A172 (cell line): ENCODE results near the gene SLC16A8. TPM values are rescaled to one million over a fixed set of nuclear protein-coding genes. Genes with fewer than 3 reads are reported as not detected.

Source experiments
- DNase-seq: peaks from one replicate; pipeline ENCODE4 v3.0.0-alpha.2; 2015; ENCODE audit warnings: low spot score
- total RNA-seq: library from RNA; depleted of rRNA; stranded (reverse); fragments of >200 nt; shearing (Covaris generic); gene quantifications from 2 replicates; pipeline ENCODE4 v1.2.3, GENCODE V29; 2014

SLC16A8 gene
- total RNA-seq, 1 experiment from 2014 or later = not detected

GRCh38 chr22:38074181-38075104, 9.5 kb downstream of the SLC16A8 start:
- DNase-seq = no peak

DNA sequence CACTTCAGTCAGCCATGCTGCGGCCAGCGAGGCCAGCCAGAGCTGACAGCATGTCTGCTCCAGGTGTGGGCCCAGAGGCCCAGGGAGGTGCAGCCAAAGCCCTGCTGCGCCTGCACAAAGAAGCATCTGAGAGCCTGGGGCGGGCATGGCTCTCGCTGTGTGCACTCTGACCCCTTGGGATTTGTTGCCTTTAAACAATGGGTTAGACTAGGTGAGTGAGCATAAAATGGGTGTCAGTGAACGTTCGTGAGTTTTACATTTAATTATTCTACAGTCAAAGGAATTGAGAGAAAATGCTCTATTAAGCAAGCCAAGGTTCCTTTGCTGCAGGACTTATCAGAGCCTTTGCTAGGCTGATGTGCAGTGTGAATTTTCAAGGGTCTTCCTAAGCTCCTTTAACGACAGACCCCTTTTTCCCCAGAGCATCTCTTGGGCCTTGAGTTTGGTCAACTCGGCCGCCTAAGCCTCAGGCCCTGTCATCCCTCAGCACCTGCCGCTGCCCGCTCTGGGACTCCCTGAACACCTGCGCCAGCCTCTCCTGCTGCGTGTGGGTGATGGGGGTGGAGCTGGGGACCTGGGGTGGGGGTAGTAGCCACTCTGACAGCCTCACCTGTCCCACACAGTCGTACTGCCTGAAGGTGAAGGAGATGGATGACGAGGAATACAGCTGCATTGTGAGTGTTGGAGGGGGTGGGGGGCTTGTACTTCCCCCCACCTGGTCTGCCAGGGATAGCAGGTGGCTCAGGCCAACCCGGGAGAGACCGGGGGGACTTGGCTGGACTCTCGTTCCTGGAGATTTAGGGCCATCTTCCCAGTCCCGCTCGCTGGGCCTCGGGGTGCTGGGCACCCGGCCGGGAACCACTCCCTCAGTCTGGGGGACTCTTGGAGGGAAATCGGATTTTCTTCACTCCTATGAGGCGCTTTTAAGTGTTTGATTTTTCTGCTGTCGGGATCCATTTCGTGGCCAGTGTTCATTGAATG, 10.5 kb downstream of the SLC16A8 start:
- no peak for DNase-seq

GRCh38 chr22:38072322-38073149, 11.4 kb downstream of the SLC16A8 start:
- DNase-seq = no peak

- DNase-seq = no peak
These were observed 12.3 kb downstream of the SLC16A8 start for GRCh38 chr22:38071421-38072321.

- no peak for DNase-seq
These were observed 13.6 kb downstream of the SLC16A8 start for GRCh38 chr22:38070250-38070921.

- DNase-seq = no peak
These were observed 14.4 kb downstream of the SLC16A8 start for GRCh38 chr22:38069372-38070249.

- DNase-seq = no peak
These were observed 15.2 kb downstream of the SLC16A8 start for GRCh38 chr22:38068641-38069371.

DNA sequence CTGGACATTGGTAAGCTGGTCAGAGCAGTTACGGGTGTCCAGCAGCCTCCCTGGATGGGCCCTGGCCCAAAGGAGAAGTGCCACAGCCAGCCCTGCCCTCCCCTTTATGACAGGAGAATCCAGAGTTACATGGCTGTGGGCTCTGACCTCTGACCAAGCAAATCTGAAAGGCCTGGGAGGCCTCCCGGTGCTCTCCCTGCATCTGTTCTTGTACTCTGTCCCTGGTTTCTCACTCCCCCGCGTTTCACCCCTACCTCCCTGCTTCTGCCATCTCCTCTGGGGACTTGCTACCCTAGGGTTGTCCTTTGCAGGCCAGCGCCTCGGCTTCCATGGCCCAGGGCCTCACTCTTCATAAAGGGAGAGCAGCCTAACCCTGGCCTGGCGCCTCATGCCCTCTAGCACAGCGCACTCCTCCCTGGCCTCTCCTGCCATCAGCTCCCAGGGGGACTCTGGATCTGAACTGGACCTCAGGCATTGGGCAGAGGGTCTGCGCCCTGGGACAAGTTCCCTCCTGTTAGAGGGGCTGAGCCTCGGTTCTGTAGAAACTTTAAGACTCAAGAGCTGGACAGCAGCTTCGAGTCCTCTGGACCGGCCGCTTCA, 16.1 kb downstream of the SLC16A8 start:
- no peak for DNase-seq

DNA sequence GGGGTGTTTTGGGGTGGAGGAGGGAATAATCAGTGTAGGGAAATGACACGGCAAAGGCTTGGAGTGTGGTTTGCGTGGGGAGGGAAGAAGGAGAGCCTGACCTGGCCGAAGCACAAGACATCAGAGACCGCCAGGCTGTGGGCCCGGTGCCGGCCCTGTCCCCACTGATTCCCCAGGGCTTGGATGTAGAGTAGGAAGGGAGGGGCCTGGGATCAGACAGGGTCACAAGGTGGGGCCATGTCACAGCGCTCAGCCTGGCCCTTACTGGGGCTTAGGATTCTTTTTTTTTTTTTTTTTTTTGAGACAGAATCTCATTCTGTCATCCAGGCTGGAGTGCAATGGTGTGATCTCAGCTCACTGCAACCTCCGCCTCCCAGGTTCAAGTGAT, 17.0 kb downstream of the SLC16A8 start:
- DNase-seq = no peak

GRCh38 chr22:38066381-38067027, 17.5 kb downstream of the SLC16A8 start:
- no peak for DNase-seq

DNA sequence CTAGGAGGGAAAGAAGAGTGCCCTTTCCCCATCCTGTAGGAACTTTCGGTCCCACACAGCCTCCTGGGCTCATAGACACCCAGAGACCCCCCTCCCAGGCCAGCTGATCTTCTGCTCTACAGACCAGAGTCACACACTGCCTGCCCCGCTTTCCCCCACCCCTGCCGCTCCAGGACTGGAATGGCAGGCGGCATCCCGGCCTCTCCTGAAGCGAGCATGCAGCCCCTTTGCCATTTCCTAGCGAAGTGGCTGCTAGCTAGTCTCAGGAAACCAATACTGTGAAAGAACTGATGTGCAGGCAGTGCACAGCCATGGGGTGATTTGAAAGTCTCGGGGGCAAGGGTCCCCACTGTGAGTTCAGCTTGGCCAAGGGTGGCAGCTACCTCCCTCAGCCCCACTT, 18.4 kb downstream of the SLC16A8 start:
- no peak for DNase-seq

DNA sequence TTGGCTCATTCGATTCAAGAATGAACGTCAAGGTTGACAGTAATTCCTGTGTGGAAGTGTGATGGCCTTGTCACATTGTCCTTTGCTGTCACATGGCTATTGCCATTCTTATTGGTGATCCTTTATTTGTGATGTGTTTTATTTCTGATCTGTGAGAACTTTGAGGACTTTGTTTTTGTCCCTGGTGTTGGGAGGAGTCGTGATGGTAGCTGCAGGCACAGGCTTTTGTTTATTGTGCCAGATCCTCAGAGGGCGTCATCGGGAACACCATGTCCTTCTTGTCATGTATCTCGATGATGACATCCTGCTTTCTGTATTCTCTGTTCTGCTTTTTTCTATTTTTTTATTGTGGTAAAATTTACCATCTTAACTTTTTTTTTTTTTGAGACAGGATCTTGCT, 21.2 kb downstream of the SLC16A8 start:
- DNase-seq = no peak

DNA sequence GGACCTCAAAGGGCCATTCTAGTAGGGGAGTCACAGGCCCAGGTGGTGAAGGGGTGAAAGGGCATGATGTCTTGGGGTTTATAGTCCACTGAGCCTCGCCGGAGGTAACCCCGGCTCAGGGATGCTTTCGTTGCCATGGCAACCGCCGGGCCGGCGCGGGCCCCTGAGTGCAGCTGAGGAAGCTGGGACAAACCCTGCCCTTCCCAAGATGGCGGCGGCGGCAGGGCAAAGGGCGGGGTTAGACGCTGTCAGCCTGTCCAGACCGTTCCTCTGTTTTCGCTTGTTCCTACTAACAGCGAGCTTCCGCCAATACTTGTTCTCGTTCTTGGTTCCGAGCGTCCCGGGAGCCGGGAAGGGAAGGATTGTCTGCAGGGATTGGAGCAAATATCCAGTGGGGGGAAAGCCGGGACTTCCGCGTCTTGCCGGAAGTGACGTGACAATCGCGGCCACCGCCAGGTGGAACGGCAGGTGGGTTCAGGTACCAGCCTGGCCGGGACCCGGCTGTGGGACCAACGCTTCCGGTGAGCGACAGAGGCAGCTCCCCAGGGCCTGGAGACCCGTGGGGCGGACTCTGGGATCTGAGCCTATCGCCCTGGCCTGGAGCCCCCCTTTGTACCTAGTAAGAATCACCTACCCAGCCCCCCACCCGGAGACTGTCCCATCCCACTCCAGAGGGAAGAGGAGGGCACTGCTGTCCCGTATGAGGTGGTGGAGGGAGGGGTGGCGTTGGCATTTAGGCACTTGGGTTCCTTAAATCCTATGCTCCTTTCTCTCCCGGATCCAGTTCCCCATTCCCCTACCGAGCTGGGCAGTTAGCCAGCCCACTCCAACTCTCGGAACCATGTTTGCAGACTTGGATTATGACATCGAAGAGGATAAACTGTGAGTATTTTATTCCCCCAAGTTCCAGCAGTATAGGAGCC, 26.8 kb downstream of the SLC16A8 start, which contains the start of gene PICK1:
Gene PICK1 (plus strand): TSS at position 436 of the 923 bp plus-strand sequence. CDS start 406 bp downstream, at position 842.
- DNase-seq = peak; percentile 83

DNA sequence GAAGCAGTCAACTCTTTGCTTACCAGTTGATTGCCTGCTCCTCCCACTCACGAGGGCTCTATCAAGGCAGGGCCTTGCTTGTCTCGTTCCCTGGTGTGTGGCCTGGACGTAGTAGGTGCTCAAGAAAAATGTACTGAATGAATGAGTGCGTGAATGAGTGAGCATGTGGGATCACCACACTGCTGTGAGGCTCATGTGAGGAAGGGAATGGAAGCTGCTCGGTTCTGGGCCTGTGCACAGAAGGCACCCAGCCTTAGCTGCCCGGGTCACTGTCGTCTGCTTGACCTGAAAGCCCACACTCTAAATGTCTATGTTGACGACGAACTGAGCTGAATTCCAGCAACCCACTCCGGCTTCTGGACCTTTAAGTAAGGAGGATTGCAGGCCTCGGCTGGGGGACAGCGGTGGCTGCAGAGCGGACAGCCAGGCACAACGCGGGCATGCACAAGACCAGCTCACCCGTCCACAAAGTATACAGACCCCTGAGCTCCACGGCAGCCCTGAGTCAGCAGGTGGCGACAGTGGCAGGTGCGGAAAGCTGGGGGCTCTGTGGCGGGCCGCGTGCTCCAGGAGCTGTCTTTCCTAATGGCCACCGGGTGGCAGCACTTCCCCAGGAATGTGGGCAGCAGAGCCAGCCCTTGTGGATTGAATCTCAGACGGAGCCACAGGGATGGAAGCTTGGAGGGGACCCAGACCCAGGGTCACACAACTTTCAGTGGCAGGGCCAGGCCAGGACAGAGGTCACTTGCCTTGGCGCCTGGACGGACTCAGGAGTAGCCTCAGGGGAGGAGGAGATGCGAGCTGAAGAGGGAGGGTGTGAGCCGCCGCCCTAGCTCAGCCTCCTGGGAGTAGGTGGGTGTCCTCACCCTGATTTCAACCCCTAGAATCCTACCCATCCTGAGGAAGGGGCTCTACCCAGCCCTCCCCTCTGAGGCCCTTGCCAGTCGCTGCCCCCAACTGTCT, 31.8 kb downstream of the SLC16A8 start:
- peak; percentile 42 for DNase-seq

GRCh38 chr22:38051261-38051660, 32.7 kb downstream of the SLC16A8 start:
- no peak for DNase-seq
